Karpas-422 (cell line): Measurements from ENCODE around the gene EFCAB13. TPM values are rescaled to one million over a fixed set of nuclear protein-coding genes. Genes with fewer than 3 reads are reported as not detected.
A peak's percentile ranks its signal among the peaks of the same experiment; 100 is the strongest.

Experiments
- DNase-seq: peaks from one replicate; pipeline ENCODE4 v3.0.0-alpha.2; 2015
- H2AFZ ChIP-seq: fragments of 200-600 bp; sonication (generic); 2 replicates; pipeline ENCODE4 v1.6.1; 2014; ENCODE audit warnings: antibody characterized with exemption, low read length, mixed read lengths
- H3K27ac ChIP-seq: fragments of 200-600 bp; sonication (generic); 2 replicates; pipeline ENCODE4 v1.5.1; 2014; ENCODE audit warnings: mild to moderate bottlenecking, low read length, moderate library complexity
- H3K27me3 ChIP-seq: fragments of 200-600 bp; sonication (generic); 2 replicates; pipeline ENCODE4 v1.6.1; 2014; ENCODE audit warnings: low read length, mixed read lengths
- H3K36me3 ChIP-seq: fragments of 200-600 bp; sonication (generic); 2 replicates; pipeline ENCODE4 v1.6.1; 2014; ENCODE audit warnings: low read length, mixed read lengths; ENCODE audit not compliant: insufficient read depth
- H3K4me1 ChIP-seq: fragments of 200-600 bp; sonication (generic); 2 replicates; pipeline ENCODE4 v1.6.1; 2014; ENCODE audit warnings: mild to moderate bottlenecking, low read length, mixed read lengths
- H3K4me2 ChIP-seq: fragments of 200-600 bp; sonication (generic); 2 replicates; pipeline ENCODE4 v1.6.1; 2014; ENCODE audit warnings: low read length, low read depth, mild to moderate bottlenecking; ENCODE audit not compliant: poor library complexity, severe bottlenecking
- H3K4me3 ChIP-seq: fragments of 200-600 bp; sonication (generic); 2 replicates; pipeline ENCODE4 v1.5.1; 2014; ENCODE audit warnings: mild to moderate bottlenecking, antibody characterized with exemption, low read length, mixed read lengths
- H3K79me2 ChIP-seq: fragments of 200-600 bp; sonication (generic); 2 replicates; pipeline ENCODE4 v1.6.1; 2014; ENCODE audit warnings: mild to moderate bottlenecking, low read length, mixed read lengths
- H3K9ac ChIP-seq: fragments of 200-600 bp; sonication (generic); 2 replicates; pipeline ENCODE4 v1.6.0; 2014; ENCODE audit warnings: low read length
- H3K9me2 ChIP-seq: fragments of 200-600 bp; sonication (generic), shearing (Covaris generic); replicated peaks from 2 replicates; pipeline ENCODE4 v1.6.0; 2014; ENCODE audit warnings: mild to moderate bottlenecking, low read length, moderate library complexity; ENCODE audit not compliant: insufficient read depth
- H3K9me3 ChIP-seq: fragments of 300-700, 200-600 bp; sonication (generic); 2 replicates; pipeline ENCODE4 v1.6.1; 2014; ENCODE audit warnings: low read length, mixed read lengths
- H4K20me1 ChIP-seq: fragments of 200-600 bp; sonication (generic); 2 replicates; pipeline ENCODE4 v1.6.1; 2014; ENCODE audit warnings: mild to moderate bottlenecking, antibody characterized with exemption, low read length, low read depth; ENCODE audit not compliant: insufficient read depth
- total RNA-seq: library from RNA; depleted of rRNA; stranded (reverse); fragments of >200 nt; shearing (Covaris generic); gene quantifications from 2 replicates; pipeline ENCODE4 v1.2.3, GENCODE V29; 2014; ENCODE audit warnings: low replicate concordance

EFCAB13 gene
- total RNA-seq, 1 experiment from 2014 or later = 1.0 TPM

DNA sequence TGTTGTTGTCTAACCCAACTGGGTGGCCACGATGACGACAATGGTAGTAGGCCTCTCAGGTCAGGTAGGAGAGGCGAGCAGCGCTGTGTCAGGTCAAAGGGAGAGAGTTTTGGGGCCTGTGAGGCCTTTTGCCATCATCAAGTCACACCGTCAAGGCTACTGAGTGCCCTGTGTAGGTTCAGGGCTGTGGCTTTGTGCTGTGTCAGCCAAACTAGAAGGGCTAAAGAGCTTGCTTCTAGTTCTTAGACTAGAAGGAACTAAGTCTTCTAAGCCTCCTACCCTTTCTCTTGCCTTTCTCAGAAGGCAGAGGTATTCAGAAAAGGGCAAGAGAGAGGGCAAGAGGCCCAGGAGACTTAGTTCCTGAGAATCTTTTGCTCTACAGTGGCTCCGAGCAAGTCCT lies 25.0 kb upstream of the EFCAB13 start:
- peaks cover 32% of the 10 kb centered on the region for H3K4me1 ChIP-seq
- H3K9me2 ChIP-seq = no peaks in the 10 kb centered on the region
- no peaks in the 10 kb centered on the region for H4K20me1 ChIP-seq
- H3K9ac ChIP-seq = no peak overlapping the region
- DNase-seq = no peak
- no peak overlapping the region for H3K4me2 ChIP-seq
- no peak overlapping the region for H2AFZ ChIP-seq
- H3K36me3 ChIP-seq = no peaks in the 10 kb centered on the region
- H3K79me2 ChIP-seq = no peaks in the 10 kb centered on the region
- H3K9me3 ChIP-seq = no peaks in the 10 kb centered on the region
- H3K27me3 ChIP-seq = no peaks in the 10 kb centered on the region
- no peak overlapping the region for H3K4me3 ChIP-seq
- H3K27ac ChIP-seq = no peak overlapping the region

DNA sequence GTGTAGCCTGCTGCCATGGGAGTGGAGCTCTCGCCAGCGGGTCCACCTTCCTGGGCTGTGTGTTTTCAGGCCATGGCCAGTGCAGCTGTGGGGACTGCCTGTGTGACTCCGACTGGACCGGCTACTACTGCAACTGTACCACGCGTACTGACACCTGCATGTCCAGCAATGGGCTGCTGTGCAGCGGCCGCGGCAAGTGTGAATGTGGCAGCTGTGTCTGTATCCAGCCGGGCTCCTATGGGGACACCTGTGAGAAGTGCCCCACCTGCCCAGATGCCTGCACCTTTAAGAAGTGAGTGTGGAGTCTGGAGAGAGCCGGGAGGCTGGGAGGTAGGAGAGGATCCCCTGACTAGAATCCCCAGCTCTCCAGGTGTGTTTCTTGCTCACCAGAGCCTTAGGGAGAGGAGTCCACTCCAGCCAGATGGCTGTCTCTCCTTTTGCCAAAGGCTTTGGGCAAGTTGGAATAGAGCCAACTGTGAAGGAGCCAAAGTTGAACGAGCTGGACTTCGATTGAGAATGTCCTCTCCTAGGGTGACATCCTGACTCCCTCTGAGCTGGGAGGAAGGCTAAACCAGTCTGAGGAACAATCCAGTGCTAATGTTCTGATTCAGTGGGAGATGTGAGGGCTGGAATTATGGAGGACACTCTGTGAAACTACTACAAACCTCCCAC lies 24.4 kb upstream of the EFCAB13 start:
- H3K79me2 ChIP-seq = no peaks in the 10 kb centered on the region
- no peaks in the 10 kb centered on the region for H3K36me3 ChIP-seq
- H3K4me2 ChIP-seq = no peak overlapping the region
- H3K4me1 ChIP-seq = peaks cover 26% of the 10 kb centered on the region
- no peak overlapping the region for H3K4me3 ChIP-seq
- no peak overlapping the region for H3K27ac ChIP-seq
- H2AFZ ChIP-seq = no peak overlapping the region
- H3K27me3 ChIP-seq = no peaks in the 10 kb centered on the region
- no peaks in the 10 kb centered on the region for H3K9me2 ChIP-seq
- H4K20me1 ChIP-seq = no peaks in the 10 kb centered on the region
- H3K9ac ChIP-seq = no peak overlapping the region
- no peak for DNase-seq
- H3K9me3 ChIP-seq = no peaks in the 10 kb centered on the region

DNA sequence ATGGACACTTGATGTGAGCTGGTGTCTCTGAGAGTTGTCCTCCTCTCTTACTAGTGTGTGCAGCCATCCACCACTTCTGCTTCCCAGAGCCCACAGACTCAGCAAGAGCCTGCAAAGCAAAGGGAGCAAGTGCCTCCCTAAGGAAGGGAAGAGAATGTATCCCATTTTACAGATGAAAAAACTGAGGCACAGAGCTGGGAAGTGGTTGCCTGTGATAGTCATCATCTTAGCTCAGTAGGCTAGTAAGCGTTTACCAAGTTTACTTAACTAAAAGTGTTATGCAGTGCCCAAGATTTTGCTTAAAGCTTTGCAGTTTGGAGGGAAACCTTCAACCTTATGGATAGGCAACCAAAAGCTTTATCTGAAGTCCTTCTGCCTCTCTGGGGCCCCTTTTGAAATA lies 23.0 kb upstream of the EFCAB13 start:
- Histone ChIP-seq H3K27me3 (no peaks in the 10 kb centered on the region), H2AFZ (peak overlapping the region; percentile 6; the same call in 1 of the 2 replicates), H3K9me3 (no peaks in the 10 kb centered on the region), H4K20me1 (no peaks in the 10 kb centered on the region), H3K9me2 (no peaks in the 10 kb centered on the region), H3K27ac (peak overlapping the region; percentile 83), H3K4me3 (no peak overlapping the region), H3K79me2 (no peaks in the 10 kb centered on the region), H3K9ac (0 out of 2 replicates have a peak overlapping the region, but pooled peaks have one; percentile 22), H3K4me2 (no peak overlapping the region), H3K4me1 (peaks cover 25% of the 10 kb centered on the region), H3K36me3 (no peaks in the 10 kb centered on the region)
- no peak for DNase-seq

DNA sequence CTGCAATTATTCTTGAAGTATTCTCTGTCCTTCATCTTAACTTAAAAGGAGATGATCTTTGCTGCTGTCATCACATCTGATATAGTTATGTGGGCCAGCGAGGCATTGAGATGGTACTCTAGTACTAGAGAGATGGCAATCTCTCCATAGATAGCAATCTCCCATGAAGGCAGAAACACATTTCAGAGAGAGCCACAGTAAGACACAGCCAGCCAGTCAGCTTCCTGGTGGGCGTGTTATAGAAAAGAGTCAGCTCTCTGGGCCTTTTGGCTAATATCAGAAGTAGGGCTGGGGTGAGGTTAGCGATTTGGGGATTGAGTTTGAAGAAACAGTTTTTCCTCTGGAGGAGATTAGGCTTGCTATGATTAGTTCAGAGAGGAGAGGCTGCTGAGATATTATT lies 22.6 kb upstream of the EFCAB13 start:
- Histone ChIP-seq H4K20me1 (no peaks in the 10 kb centered on the region), H3K9ac (peak overlapping the region; percentile 22), H3K9me2 (no peaks in the 10 kb centered on the region), H3K27me3 (no peaks in the 10 kb centered on the region), H3K4me1 (peaks cover 25% of the 10 kb centered on the region), H3K36me3 (no peaks in the 10 kb centered on the region), H3K9me3 (no peaks in the 10 kb centered on the region), H3K4me3 (no peak overlapping the region), H3K79me2 (no peaks in the 10 kb centered on the region), H2AFZ (peak overlapping the region; percentile 6; the same call in 1 of the 2 replicates), H3K4me2 (peak overlapping the region; percentile 70), H3K27ac (peak overlapping the region; percentile 83)
- peak; percentile 74 for DNase-seq

DNA sequence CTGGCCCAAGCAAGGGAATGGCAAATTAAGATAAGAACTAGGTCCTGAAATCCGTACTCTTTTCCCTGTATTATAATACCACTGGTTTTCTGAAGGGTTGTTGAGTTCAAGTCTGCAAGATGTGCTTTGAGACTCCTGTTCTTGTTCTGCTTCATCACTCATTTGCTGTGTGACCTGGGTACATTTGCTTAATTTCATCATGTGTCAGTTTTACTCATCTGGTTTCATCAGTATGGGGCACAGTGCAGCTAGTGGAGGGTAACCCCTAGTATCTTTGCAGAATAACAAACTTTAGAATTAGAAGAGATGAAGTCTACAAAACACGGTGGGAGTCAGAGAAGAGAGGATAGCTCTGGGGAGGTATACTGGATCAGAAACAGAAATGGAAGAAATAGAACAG lies 21.9 kb upstream of the EFCAB13 start:
- no peaks in the 10 kb centered on the region for H3K36me3 ChIP-seq
- peak; percentile 76 for DNase-seq

DNA sequence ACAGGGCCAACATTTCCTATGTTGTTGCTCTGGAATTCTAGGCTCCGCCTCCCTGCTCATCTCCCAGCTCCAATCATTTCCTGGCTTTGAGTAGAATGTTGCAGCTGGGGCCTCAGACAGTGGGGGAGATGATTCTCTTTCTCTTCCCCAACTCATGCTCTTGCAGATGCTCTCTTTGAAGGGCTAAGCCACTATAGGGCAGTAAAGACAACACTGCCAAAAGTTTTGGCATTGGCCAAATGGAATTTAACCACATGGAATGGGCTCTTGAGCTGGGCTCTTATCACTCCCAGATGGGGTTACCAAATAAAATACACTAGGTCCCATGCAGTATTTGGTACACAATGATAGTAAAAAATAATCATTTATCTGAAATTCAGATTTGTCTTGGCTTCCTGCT lies 19.6 kb upstream of the EFCAB13 start:
- no peaks in the 10 kb centered on the region for H3K36me3 ChIP-seq
- H3K4me3 ChIP-seq = no peak overlapping the region
- no peak overlapping the region for H3K9ac ChIP-seq
- H3K9me3 ChIP-seq = no peaks in the 10 kb centered on the region
- H3K9me2 ChIP-seq = no peaks in the 10 kb centered on the region
- H4K20me1 ChIP-seq = no peaks in the 10 kb centered on the region
- H3K4me1 ChIP-seq = peaks cover 25% of the 10 kb centered on the region
- no peak overlapping the region for H3K27ac ChIP-seq
- DNase-seq = no peak
- no peaks in the 10 kb centered on the region for H3K79me2 ChIP-seq
- H3K27me3 ChIP-seq = no peaks in the 10 kb centered on the region
- no peak overlapping the region for H2AFZ ChIP-seq
- no peak overlapping the region for H3K4me2 ChIP-seq

More for the DNA sequence above, 21.9 kb upstream of the EFCAB13 start:
- no peaks in the 10 kb centered on the region for H3K9me2 ChIP-seq
- peak overlapping the region; percentile 22 for H3K9ac ChIP-seq
- peak overlapping the region; percentile 70 for H3K4me2 ChIP-seq
- no peaks in the 10 kb centered on the region for H3K79me2 ChIP-seq
- peaks cover 25% of the 10 kb centered on the region for H3K4me1 ChIP-seq
- H3K4me3 ChIP-seq = peak overlapping the region; percentile 10; the same call in 1 of the 2 replicates
- H4K20me1 ChIP-seq = no peaks in the 10 kb centered on the region
- no peaks in the 10 kb centered on the region for H3K9me3 ChIP-seq
- peak overlapping the region; percentile 74 for H2AFZ ChIP-seq
- H3K27ac ChIP-seq = peak overlapping the region; percentile 83
- no peaks in the 10 kb centered on the region for H3K27me3 ChIP-seq

DNA sequence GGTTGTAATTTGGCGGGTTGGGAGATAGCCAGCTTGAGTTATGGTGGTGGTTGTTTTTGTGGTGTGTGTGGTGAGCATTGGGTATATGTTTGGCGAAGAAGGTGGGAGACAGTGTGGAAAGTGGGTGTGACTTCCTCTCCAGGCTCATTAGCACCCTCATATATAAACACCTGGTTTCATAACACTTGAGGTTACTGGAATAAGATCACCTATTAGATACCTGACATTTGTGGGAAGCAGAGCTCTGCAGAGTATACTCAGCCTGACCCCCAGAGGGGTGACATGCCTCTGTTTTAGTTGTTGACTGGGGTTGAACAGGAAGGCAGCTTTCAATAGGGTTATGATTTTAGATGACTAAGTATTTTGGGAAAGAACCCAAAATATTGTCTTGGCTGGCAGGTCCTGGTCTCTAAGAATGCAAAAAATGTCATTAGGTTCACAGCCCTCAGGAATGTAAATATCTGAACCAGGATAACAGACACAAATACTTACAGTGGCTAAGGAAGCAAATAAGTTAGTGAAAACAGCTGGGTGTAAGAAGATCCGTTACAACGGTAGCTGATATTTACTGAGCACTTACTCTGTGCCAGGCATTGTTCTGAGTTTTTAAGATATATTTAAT lies 18.3 kb upstream of the EFCAB13 start:
- no peak overlapping the region for H3K4me2 ChIP-seq
- H3K36me3 ChIP-seq = no peaks in the 10 kb centered on the region
- H3K9ac ChIP-seq = no peak overlapping the region
- H3K9me2 ChIP-seq = no peaks in the 10 kb centered on the region
- DNase-seq = no peak
- no peaks in the 10 kb centered on the region for H4K20me1 ChIP-seq
- no peaks in the 10 kb centered on the region for H3K79me2 ChIP-seq
- no peaks in the 10 kb centered on the region for H3K9me3 ChIP-seq
- no peak overlapping the region for H2AFZ ChIP-seq
- peaks cover 25% of the 10 kb centered on the region for H3K4me1 ChIP-seq
- no peak overlapping the region for H3K4me3 ChIP-seq
- no peaks in the 10 kb centered on the region for H3K27me3 ChIP-seq
- H3K27ac ChIP-seq = no peak overlapping the region

DNA sequence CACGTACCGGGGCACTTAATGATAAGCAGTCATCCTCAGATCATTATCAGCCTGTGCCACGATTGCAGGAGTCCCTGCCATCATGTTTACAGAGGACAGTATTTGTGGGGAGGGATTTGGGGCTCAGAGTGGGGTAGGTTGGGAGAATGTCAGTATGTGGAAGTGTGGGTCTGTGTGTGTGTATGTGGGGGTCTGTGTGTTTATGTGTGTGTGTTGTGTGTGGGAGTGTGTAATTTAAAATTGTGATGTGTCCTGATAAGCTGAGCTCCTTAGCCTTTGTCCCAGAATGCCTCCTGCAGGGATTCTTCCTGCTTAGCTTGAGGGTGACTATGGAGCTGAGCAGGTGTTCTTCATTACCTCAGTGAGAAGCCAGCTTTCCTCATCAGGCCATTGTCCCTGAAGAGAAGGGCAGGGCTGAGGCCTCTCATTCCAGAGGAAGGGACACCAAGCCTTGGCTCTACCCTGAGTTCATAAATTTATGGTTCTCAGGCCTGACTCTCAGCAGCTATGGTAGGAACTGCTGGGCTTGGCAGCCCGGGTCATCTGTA lies 13.5 kb upstream of the EFCAB13 start:
- H3K27ac ChIP-seq = no peak overlapping the region
- no peak for DNase-seq
- H2AFZ ChIP-seq = no peak overlapping the region
- H3K9me3 ChIP-seq = no peaks in the 10 kb centered on the region
- no peaks in the 10 kb centered on the region for H3K9me2 ChIP-seq
- H3K4me3 ChIP-seq = no peak overlapping the region
- H4K20me1 ChIP-seq = no peaks in the 10 kb centered on the region
- H3K79me2 ChIP-seq = no peaks in the 10 kb centered on the region
- H3K27me3 ChIP-seq = no peaks in the 10 kb centered on the region
- no peaks in the 10 kb centered on the region for H3K36me3 ChIP-seq
- no peak overlapping the region for H3K4me2 ChIP-seq
- H3K9ac ChIP-seq = no peak overlapping the region
- peaks cover 9% of the 10 kb centered on the region for H3K4me1 ChIP-seq
